ENCODE measurements around the gene DCST2.

Gene DCST2

DNA sequence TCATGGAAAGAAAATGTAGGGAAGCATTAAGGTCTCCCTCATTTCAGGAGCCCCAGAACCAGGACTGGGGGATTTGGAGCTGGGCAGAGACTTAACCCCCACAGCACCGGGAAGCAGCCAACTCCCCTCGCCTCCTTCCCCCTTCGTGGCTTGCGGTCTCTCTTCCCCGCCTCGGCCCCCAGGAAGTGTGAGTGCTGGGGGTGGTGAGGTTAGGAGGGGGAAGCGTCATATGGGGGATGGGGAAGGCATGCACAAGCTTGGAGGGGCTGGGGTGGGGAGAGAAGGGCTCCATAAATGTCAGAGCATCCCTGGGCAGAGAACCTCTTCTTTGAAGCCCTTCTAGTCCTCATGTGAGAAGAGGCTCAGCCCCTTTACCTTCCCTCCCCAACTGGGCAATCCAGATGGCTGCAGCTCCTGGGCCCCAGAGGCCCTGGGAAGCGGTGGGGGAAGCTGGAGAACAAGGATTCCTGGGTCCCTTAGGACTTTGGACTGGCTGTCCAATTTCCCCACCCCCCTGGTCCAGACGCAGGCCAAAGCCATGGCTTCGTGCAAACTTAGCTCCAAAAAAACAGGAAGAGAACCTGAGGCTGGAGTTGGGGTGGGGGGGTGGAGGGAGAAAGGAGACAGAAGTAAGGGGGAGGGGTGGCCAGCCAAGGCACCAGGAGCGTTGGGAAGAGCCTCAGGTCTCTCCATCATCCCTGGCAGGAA, 23.2 kb downstream of the DCST2 start:
- peak overlapping the region; percentile 38 for H3K4me3 ChIP-seq (ENCODE audit: low read depth, low read length)
- TF ChIP-seq, protein P1, sequence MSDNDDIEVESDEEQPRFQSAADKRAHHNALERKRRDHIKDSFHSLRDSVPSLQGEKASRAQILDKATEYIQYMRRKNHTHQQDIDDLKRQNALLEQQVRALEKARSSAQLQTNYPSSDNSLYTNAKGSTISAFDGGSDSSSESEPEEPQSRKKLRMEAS (IDR thresholded peaks at IDR 0.05; ENCODE audit: low read depth, low read length) = peak; percentile 22; the same call in 1 of the 2 replicates
- TF ChIP-seq, protein P2, sequence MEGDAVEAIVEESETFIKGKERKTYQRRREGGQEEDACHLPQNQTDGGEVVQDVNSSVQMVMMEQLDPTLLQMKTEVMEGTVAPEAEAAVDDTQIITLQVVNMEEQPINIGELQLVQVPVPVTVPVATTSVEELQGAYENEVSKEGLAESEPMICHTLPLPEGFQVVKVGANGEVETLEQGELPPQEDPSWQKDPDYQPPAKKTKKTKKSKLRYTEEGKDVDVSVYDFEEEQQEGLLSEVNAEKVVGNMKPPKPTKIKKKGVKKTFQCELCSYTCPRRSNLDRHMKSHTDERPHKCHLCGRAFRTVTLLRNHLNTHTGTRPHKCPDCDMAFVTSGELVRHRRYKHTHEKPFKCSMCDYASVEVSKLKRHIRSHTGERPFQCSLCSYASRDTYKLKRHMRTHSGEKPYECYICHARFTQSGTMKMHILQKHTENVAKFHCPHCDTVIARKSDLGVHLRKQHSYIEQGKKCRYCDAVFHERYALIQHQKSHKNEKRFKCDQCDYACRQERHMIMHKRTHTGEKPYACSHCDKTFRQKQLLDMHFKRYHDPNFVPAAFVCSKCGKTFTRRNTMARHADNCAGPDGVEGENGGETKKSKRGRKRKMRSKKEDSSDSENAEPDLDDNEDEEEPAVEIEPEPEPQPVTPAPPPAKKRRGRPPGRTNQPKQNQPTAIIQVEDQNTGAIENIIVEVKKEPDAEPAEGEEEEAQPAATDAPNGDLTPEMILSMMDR (IDR thresholded peaks at IDR 0.05; ENCODE audit: low read depth, low read length) = no peak
- peak; percentile 86 for DNase-seq (ENCODE audit: low read depth)

DNA sequence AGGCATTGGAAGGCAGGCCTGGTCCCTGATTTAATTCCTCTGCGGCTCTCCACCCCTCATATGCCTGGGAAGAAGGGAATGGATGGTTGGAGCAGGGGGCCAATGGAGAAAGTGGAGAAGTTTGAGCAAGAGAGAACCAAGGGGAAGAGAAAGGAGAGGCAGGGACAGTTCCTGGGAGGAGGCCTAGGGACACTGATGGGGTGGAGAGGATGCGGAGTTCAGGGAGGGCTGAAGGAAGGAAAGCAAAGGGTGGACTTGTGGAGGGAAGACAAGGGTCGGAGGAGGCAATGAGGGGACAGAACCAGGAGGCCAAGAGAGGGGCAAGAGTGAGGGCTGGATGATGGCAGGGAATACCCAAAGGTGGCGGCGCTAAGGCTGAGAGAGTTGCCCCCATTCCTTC, 23.8 kb downstream of the DCST2 start:
- peak overlapping the region; percentile 38 for H3K4me3 ChIP-seq (ENCODE audit: low read depth, low read length)
- peak; percentile 26 for DNase-seq (ENCODE audit: low read depth)

DNA sequence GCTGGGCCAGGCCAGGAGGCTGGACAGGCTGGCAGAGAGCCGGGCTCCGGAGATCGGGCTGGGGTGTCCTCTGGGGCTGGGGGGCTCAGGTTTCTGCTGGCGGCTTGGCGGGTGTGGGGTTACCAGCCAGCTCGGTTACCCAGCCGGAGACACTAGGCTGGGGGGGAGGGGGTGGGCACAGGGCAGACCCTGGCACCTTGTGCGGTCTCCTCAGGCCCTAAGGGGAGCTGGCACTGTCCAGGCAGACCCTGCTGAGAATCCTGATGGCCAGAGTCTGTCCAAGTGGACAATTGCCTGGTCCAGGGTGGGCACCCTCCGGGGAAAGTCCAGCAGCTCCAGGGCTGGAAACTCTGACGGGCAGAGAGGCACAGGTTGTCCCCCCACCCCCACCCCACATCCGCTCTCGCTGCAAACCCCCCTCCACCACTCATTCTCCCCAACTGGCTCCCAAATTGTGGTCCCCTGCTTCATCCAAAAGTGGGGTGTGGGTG, 24.3 kb downstream of the DCST2 start:
- peak overlapping the region; percentile 49 for H3K4me3 ChIP-seq (ENCODE audit: low read depth, low read length)
- TF ChIP-seq, protein P1 (IDR thresholded peaks at IDR 0.05; ENCODE audit: low read depth, low read length) = no peak
- TF ChIP-seq POLR2A (IDR thresholded peaks at IDR 0.05; ENCODE audit: extremely low read depth, insufficient read length) (no peak), MYC (IDR thresholded peaks at IDR 0.05; ENCODE audit: low read depth, low read length) (no peak)
- TF ChIP-seq, protein P2 (IDR thresholded peaks at IDR 0.05; ENCODE audit: low read depth, low read length) = no peak

More for the DNA sequence above, 23.8 kb downstream of the DCST2 start:
- no peak for TF ChIP-seq POLR2A (IDR thresholded peaks at IDR 0.05; ENCODE audit: extremely low read depth, insufficient read length)
- TF ChIP-seq, protein P2 (IDR thresholded peaks at IDR 0.05; ENCODE audit: low read depth, low read length) = no peak
- TF ChIP-seq, protein P1 (IDR thresholded peaks at IDR 0.05; ENCODE audit: low read depth, low read length) = no peak
- TF ChIP-seq MYC (IDR thresholded peaks at IDR 0.05; ENCODE audit: low read depth, low read length) = no peak

DNA sequence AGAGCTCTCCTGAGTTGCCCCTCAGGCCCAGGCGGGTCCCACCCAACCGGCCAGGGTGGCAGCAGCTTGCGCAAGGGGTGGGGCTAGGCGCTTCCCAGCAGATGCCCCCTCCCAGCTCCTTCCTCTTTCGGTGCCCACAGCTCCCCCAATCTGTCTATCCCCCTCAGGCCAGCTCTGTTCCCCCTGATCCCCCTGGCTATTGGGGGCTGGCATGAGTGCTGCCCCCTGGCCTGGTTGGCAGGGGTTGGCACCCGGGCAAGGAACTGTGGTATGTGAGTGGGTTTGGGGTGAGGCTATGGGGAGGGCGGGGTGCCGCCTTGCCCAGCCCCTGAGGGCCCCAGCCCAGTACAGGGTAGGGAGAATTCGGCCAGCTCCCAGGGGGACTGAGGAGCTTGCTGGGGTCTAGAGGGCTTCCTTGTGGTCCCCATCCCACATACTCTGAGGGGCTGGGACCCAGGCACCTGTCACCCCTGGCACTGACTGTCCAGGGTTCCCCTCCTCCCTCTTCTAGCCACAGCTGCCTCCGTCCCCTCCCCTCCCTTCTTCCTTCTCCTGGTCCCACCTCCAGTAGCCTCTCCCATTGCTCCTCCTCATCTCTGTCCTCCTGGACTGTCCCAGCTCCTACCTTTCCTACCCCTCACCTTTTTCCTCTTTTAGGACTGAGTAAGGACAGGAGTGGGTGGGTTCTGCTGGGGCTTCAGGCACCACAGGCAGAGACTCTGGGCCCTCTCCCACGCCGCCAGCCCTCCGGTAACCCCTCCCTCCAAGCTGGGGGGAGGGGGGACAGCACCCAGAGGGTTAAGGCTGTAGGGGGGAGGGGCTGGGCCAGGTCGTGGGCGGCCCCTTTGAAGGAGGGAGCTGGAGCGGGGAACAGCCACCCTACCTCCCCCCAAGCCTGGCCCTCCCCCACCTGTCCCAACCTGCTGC, 25.3 kb downstream of the DCST2 start:
- no peak for TF ChIP-seq POLR2A (IDR thresholded peaks at IDR 0.05; ENCODE audit: extremely low read depth, insufficient read length)
- TF ChIP-seq, protein P1 (IDR thresholded peaks at IDR 0.05; ENCODE audit: low read depth, low read length) = no peak
- TF ChIP-seq MYC (IDR thresholded peaks at IDR 0.05; ENCODE audit: low read depth, low read length) = no peak
- TF ChIP-seq, protein P2 (IDR thresholded peaks at IDR 0.05; ENCODE audit: low read depth, low read length) = no peak
- H3K4me3 ChIP-seq (ENCODE audit: low read depth, low read length) = peak overlapping the region; percentile 49
- peak; percentile 78 for DNase-seq (ENCODE audit: low read depth)

More for the DNA sequence above, 24.3 kb downstream of the DCST2 start:
- no peak for DNase-seq (ENCODE audit: low read depth)

DNA sequence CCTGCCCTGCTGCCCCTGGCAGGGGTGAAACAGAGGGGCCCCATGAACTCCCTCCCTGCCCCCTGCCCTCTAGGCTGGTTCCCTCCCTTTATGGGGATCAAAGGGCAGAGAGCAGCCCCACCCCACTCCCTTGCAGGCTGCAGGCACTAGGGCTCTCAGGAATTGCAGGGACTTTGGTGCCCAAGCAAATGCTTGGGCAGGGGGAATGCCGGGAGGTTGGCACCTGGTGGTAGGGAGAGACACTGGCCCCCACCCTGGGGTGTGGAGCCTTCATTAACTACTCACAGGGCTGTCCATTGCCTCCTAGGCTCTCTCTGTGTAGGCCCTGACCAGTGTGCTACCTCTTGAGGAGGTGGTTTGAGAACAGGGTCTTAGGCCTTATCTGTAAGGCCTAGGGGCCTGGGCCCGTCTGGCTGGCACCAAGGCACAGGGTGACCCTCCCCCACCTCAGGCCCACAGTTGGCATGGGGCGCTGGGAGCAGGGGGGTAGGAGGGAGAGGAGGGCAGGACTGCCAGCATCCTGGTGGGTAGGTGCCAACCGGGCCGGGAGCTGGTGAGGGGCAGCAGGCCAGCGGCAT, 26.2 kb downstream of the DCST2 start:
- no peak for TF ChIP-seq MYC (IDR thresholded peaks at IDR 0.05; ENCODE audit: low read depth, low read length)
- TF ChIP-seq, protein P1 (IDR thresholded peaks at IDR 0.05; ENCODE audit: low read depth, low read length) = no peak
- TF ChIP-seq, protein P2 (IDR thresholded peaks at IDR 0.05; ENCODE audit: low read depth, low read length) = no peak
- no peak for TF ChIP-seq POLR2A (IDR thresholded peaks at IDR 0.05; ENCODE audit: extremely low read depth, insufficient read length)
- DNase-seq (ENCODE audit: low read depth) = no peak
- peak overlapping the region; percentile 43 for H3K4me3 ChIP-seq (ENCODE audit: low read depth, low read length)

All from NB4 (cell line).